HepG2 (cell line): Measurements from ENCODE around the gene FKBP1B. TPM values are rescaled to one million over a fixed set of nuclear protein-coding genes. Genes with fewer than 3 reads are reported as not detected.

ENCODE experiments used
- DDIT3 ChIP-seq: sonication (generic); formaldehyde crosslinking; IDR thresholded peaks from 2 replicates; pipeline ENCODE4 v1.4.0; 2020; ENCODE audit warnings: mild to moderate bottlenecking, missing genetic modification reagents
- ETV5 ChIP-seq: IDR thresholded peaks from 2 replicates; pipeline ENCODE4 v1.6.1; 2018; ENCODE audit warnings: missing biosample characterization, missing genetic modification reagents, inconsistent platforms, borderline replicate concordance
- HDAC6 ChIP-seq: fragments of 200-600 bp; sonication (generic); IDR thresholded peaks from 2 replicates; pipeline ENCODE4 v1.7.0; 2017; ENCODE audit warnings: mild to moderate bottlenecking, antibody characterized with exemption, low read length, low read depth
- NCOA1 ChIP-seq: sonication (generic); formaldehyde crosslinking; IDR thresholded peaks from 2 replicates; pipeline ENCODE4 v1.9.0; 2021; ENCODE audit warnings: missing genetic modification reagents
- ZHX1 ChIP-seq: sonication (generic); formaldehyde crosslinking; IDR thresholded peaks from 2 replicates; pipeline ENCODE4 v1.8.1; 2022; ENCODE audit warnings: low read depth, mild to moderate bottlenecking, missing genetic modification reagents
- ZHX2 ChIP-seq, 2 experiments: sonication (generic) in 1 of 2; formaldehyde crosslinking in 1 of 2; IDR thresholded peaks; 2 replicates each; pipeline versions ENCODE4 v1.6.1 to v1.9.0; 2014 to 2022; ENCODE audit warnings: antibody characterized with exemption in 1 of 2, borderline replicate concordance in 1 of 2, inconsistent platforms in 1 of 2, low read depth in 1 of 2, missing genetic modification reagents in 1 of 2
- ZKSCAN5 ChIP-seq: sonication (generic); formaldehyde crosslinking; IDR thresholded peaks from 2 replicates; pipeline ENCODE4 v1.5.1; 2020; ENCODE audit warnings: mild to moderate bottlenecking, missing genetic modification reagents
- ZNF280D ChIP-seq: sonication (generic); formaldehyde crosslinking; IDR thresholded peaks from 2 replicates; pipeline ENCODE4 v1.5.1; 2020; ENCODE audit warnings: mild to moderate bottlenecking, missing genetic modification reagents
- ZNF503 ChIP-seq: sonication (generic); formaldehyde crosslinking; IDR thresholded peaks from 2 replicates; pipeline ENCODE4 v1.4.0; 2020; ENCODE audit warnings: missing genetic modification reagents
- ZNF549 ChIP-seq: sonication (generic); formaldehyde crosslinking; IDR thresholded peaks from 2 replicates; pipeline ENCODE4 v1.5.0; 2020; ENCODE audit warnings: missing genetic modification reagents
- ZNF557 ChIP-seq: sonication (generic); formaldehyde crosslinking; IDR thresholded peaks from 2 replicates; pipeline ENCODE4 v1.4.0; 2020; ENCODE audit warnings: missing genetic modification reagents
- ZNF597 ChIP-seq: sonication (generic); formaldehyde crosslinking; IDR thresholded peaks from 2 replicates; pipeline ENCODE4 v1.5.0; 2020; ENCODE audit warnings: missing genetic modification reagents
- polyA plus RNA-seq, 8 experiments: library from polyadenylated mRNA; depleted of rRNA in 3 of 8; stranded (reverse) in 7 of 8; unstranded in 1 of 8; fragments of >200 nt; fragmentation: Illumina TruSeq in 4 of 8; extraction: Trizol in 4 of 8; gene quantifications; 2 replicates each; pipeline versions ENCODE4 v1.2.1 to v1.2.3, GENCODE V29; 2011 to 2016; ENCODE audit warnings: low read depth in 4 of 8, missing spikeins in 1 of 8, mixed read lengths in 1 of 8; ENCODE audit not compliant: insufficient read depth in 1 of 8
- total RNA-seq, 5 experiments: library from RNA; depleted of rRNA; stranded (reverse); fragments of >200 nt; fragmentation: Illumina TruSeq; extraction: Trizol; gene quantifications; 2 replicates each; pipeline ENCODE4 v1.2.3, GENCODE V29; 2016; ENCODE audit warnings: low read depth in 1 of 5

The FKBP1B gene
- total and polyA plus RNA-seq, 2 of the 13 experiments (the other 11 are each of a cell fraction or from before 2014, with no cell fraction given), result 35.2 to 96.3 TPM

GRCh38 chr2:24022324-24022974, 27.1 kb upstream of the FKBP1B start (continued):
- TF ChIP-seq ZNF280D (CRISPR knock-in tag) (peak; percentile 66; the same call in 1 of the 2 replicates), DDIT3 (CRISPR knock-in tag) (no peak), ZNF549 (CRISPR knock-in tag) (no peak), ZNF557 (CRISPR knock-in tag) (no peak), ETV5 (peak; percentile 39; the same call in 1 of the 2 replicates), NCOA1 (CRISPR knock-in tag) (peak; percentile 95; the same call in 1 of the 2 replicates), ZNF503 (0 out of 2 replicates have a peak, but pooled peaks have one; percentile 49), ZHX1 (CRISPR knock-in tag) (peak; percentile 75; the same call in 1 of the 2 replicates), ZKSCAN5 (CRISPR knock-in tag) (no peak), HDAC6 (no peak), ZHX2 (IDR thresholded peaks at IDR 0.05; ENCODE audit: low read depth) (no peak), ZHX2 (CRISPR knock-in tag; IDR thresholded peaks at IDR 0.05; ENCODE audit: borderline replicate concordance) (no peak), ZNF597 (CRISPR knock-in tag) (no peak)
